Amygdala (tissue), 56 donors: ENCODE measurements around the gene AMZ1.
"Not testable (repeated sequence)": the region's sequence is repeated elsewhere in the genome, so short reads cannot be mapped to it uniquely, and the experiment has no call there.

Experiments used
- DNase-seq, 56 donors: peaks; one replicate each; lab custom pipeline; 2025; lab: John Stamatoyannopoulos, UW

The AMZ1 gene

GRCh38 chr7:2688409-2689342 lies 674 bp downstream of the AMZ1 start:
- peak in 31 of 56 donors; percentile 16 to 74 (median 37) for DNase-seq

DNA sequence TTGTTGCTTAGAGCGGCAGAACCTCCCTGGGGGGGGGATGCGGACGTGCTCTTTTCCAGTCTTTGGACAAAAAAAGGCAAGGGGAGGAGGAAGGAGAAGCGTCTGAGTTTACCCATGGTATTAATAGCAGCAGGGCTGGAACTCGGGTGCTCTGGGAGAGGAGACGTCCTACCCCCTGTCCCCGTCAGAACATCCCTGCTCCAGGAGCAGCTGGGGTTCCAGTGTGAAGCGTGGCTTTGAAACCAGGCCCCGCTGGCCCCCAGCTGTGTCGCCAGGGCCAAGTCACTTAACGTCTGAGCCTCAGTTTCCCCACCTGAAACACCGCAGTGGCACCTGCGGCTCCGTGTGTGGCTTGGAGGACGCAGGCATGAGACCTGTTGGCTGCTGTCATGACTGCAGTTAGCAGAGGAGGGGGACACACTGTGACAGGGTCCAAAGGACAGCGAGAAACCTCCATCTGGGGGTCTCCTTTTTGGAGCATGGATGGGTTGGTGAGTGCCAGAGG lies 1.4 kb downstream of the AMZ1 start:
- no peak for DNase-seq

DNA sequence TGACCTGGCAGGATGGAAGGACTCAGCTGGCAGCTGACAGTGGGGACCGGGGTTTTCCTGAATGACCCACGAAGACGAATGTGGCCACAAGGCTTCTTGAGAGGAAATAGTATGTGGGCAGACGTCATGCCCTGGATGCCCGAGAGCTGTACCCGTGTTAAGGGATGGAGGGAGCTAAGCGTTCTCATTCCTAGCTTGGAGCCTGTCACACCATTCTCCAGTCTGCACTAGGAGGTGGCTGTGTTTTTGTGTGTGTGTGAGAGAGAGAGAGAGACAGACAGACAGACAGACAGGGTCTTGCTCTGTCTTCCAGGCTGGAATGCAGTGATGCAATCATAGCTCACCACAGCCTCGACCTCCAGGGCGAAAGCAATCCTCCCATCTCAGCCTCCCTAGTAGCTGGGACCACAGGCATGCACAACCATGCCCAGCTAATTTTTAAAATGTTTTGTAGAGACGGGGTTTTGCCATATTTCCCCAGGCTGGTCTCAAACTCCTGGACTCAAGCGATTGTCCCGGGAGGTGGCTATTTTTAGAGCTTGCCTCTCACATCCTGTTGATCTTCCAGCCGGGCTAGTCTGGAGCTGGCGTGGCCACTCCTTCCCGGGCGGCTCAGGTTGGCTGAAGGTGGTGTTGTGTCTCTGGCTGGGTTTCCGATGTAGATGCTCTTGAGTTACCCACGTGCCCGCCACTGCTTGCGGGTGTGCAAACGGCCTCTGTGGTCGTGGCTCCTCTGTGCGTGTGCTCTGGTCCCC lies 2.1 kb downstream of the AMZ1 start:
- no peak for DNase-seq

GRCh38 chr7:2691011-2691707 lies 3.2 kb downstream of the AMZ1 start:
- DNase-seq: no peak

DNA sequence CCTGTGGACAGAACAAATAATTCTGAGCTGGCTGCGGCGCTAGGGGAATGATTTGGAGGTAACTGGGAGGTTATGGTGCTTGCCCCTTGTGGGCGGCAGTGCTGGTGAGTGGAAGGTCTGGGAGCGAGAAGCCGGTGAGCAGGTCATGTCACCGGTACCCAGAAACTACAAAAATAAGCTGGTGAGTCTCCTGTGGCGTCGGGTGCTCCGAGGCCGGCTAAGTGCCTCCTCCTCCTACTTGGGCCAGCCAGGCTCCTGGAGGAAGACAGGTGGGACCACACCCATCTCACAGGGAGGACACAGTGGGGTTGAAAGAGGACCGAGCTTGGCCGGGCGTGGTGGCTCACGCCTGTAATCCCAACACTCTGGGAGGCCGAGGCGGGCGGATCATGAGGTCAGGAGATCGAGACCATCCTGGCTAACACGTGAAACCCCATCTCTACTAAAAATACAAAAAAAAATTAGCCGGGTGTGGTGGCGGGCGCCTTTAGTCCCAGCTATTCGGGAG lies 4.0 kb downstream of the AMZ1 start:
- not testable (repeated sequence) for DNase-seq

GRCh38 chr7:2692543-2692942 lies 4.5 kb downstream of the AMZ1 start:
- DNase-seq: no peak

GRCh38 chr7:2693420-2694121 lies 5.6 kb downstream of the AMZ1 start:
- DNase-seq: not testable (repeated sequence)

- not testable (repeated sequence) for DNase-seq
Measured at GRCh38 chr7:2694122-2694436, 6.1 kb downstream of the AMZ1 start.

- no peak for DNase-seq
Measured at GRCh38 chr7:2698581-2699288, 10.7 kb downstream of the AMZ1 start.

- DNase-seq: no peak
Measured at GRCh38 chr7:2699289-2699620, 11.3 kb downstream of the AMZ1 start.

- DNase-seq: no peak
Measured at GRCh38 chr7:2700141-2700850, 12.3 kb downstream of the AMZ1 start.

DNA sequence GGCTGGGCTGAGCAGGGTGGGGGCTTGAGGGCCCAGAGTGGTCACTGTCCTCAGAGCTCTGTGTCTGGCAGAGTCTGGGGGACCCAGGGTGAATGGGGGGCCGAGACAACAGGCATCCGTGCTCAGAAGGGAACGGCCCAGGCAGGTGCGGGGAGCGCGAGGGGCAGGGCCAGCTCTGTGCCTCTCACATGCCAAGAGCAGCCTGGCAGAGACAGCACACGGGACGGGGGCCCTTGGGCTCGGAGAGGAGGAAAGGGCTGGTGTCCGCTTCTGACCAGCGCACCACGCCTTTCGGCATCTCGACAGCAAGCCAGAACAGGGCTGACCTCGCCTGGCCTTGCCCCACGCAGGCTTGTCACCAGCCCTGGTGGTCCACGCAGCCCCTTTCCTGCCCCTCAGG lies 13.4 kb downstream of the AMZ1 start:
- DNase-seq: peak in 3 of 56 donors; percentile 58 to 70 (median 59)

DNA sequence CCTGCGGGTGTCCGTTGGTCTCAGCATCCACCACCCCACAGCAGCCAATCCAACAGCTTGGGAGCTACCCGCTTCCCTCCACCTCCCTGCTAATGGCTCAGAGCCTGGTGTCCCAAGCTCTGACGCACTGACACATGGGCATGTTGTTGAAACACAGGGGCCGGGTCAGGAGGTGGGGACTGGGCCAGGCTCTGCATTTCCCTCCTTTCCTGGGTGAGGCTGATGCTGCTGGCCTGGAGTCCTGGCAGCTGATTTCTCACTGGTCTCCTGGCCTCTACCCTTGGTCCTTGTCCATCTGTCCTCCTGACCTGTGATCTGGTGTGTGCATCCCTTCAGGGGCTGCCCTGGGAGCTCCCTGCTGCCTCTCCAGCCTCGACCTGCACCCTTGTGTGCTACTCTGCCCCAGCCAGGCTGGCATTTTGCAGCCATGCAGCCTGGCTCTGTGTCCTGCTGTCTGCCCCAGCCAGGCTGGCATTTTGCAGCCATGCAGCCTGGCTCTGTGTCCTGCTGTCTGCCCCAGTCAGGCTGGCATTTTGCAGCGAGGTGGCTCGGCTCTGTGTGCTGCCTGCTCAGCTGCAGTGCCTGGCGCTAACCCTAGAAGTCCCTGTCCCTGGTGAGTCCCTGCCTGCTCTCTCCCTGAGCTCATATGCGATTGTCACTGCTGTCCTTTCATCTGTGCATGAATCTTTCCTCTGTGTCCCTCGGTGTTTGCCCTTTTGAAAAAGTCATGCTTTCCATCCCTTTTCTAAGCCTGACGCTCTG lies 14.0 kb downstream of the AMZ1 start:
- DNase-seq: peak in 52 of 56 donors; percentile 36 to 93 (median 75)

DNA sequence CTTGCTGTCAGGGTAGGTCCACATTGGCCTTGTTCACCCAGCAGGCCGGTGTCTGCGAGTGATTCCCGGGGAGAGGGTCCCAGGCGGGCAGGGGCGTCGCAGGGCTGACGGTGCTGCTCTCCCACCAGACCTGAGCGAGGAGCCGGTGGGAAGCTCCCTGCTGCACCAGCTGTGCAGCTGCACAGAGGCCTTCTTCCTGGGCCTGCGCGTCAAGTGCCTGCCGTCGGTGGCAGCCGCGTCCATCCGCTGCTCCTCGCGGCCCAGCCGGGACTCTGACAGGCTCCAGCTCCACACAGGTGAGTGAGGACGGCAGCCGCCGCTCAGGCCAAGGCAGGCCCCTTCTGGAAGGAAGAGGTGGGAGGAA lies 14.6 kb downstream of the AMZ1 start:
- DNase-seq: peak in 1 of 56 donors; percentile 46

GRCh38 chr7:2705371-2706096 lies 17.5 kb downstream of the AMZ1 start:
- no peak for DNase-seq

- DNase-seq: no peak
Measured at GRCh38 chr7:2706685-2707126, 18.7 kb downstream of the AMZ1 start.

DNA sequence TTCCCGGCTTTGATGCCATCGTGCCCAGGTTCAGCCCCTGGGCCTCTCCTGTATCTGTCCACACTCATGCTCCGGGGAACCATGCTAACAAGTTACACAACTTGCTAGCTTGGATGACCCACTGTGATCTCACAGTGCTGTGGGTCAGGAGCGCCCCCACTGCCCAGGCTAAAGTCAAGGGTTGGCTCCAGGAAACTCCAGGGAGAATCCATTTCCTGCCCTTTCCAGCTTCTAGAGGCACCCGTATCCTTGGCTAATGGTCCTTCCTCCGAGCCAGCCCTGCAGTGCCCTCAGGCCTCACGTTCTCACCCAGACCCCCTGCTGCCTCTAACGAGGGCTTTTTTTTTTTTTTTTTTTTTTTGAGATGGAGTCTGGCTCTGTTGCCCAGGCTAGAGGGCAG lies 19.5 kb downstream of the AMZ1 start:
- DNase-seq: no peak
